Gastroesophageal sphincter (tissue), 4 donors: ENCODE measurements around the gene NLGN2. TPM values are rescaled to one million over a fixed set of nuclear protein-coding genes. Genes with fewer than 3 reads are reported as not detected.

Experiments
- ATAC-seq: fragments of 150-250 bp; one replicate; pipeline ENCODE4 v1.9.1; 2016; ENCODE audit warnings: mild to moderate bottlenecking, moderate library complexity
- H3K27ac ChIP-seq, 4 donors: fragments of 200-600 bp; sonication (generic) in 3 of 4; 1 replicate in 3 of 4; 2 replicates in 1 of 4; pipeline ENCODE4 v1.5.1; 2016 to 2019
- H3K27me3 ChIP-seq: fragments of 200-600 bp; sonication (generic); one replicate; pipeline ENCODE4 v1.5.1; 2019
- H3K36me3 ChIP-seq, 2 donors: fragments of 200-600 bp; sonication (generic); one replicate each; pipeline ENCODE4 v1.5.1; 2019; ENCODE audit warnings: control low read depth in 1 of 2
- H3K4me1 ChIP-seq, 3 donors: fragments of 200-600 bp; sonication (generic); 1 replicate in 2 of 3; 2 replicates in 1 of 3; pipeline ENCODE4 v1.5.1; 2016 to 2019; ENCODE audit warnings: control low read depth in 2 of 3
- H3K4me3 ChIP-seq, 2 donors: fragments of 200-600 bp; sonication (generic); one replicate each; pipeline ENCODE4 v1.5.1; 2019; ENCODE audit warnings: mild to moderate bottlenecking in 1 of 2, moderate library complexity in 1 of 2
- H3K9me3 ChIP-seq, 3 donors: fragments of 200-600 bp; sonication (generic); one replicate each; pipeline ENCODE4 v1.5.1; 2017 to 2019; ENCODE audit warnings: control low read depth in 2 of 3
- EP300 ChIP-seq: sonication (generic); formaldehyde crosslinking; IDR thresholded peaks from one replicate; pipeline ENCODE4 v1.6.1; 2017; ENCODE audit warnings: antibody characterized with exemption, mild to moderate bottlenecking
- POLR2A ChIP-seq, 2 donors: fragments of 450-650 bp; IDR thresholded peaks; one replicate each; pipeline ENCODE4 v1.6.1; 2017; ENCODE audit warnings: antibody characterized with exemption in 2 of 2, mild to moderate bottlenecking in 2 of 2, moderate library complexity in 1 of 2
- POLR2AphosphoS5 ChIP-seq: sonication (generic); formaldehyde crosslinking; IDR thresholded peaks from one replicate; pipeline ENCODE4 v1.6.1; 2017; ENCODE audit warnings: antibody characterized with exemption
- WGBS, 2 donors: methylation state at CpG; one replicate each; pipeline ENCODE4 v1.1.5; 2018; ENCODE audit warnings: low coverage in 1 of 2; 5-methylcytosine and 5-hydroxymethylcytosine counted together
- total RNA-seq, 4 donors: library from RNA; depleted of rRNA; stranded (reverse); fragments of >200 nt; gene quantifications; one replicate each; pipeline ENCODE4 v1.1.0, GENCODE V29; 2016
- TF ChIP-seq, protein P1 (sequence below), 4 experiments: fragments of 200-600 bp in 2 of 4; fragments of 450-650 bp in 2 of 4; sonication (generic) in 1 of 4; IDR thresholded peaks; one replicate each; pipeline ENCODE4 v1.5.1; 2017 to 2019; ENCODE audit warnings: antibody characterized with exemption in 4 of 4, mild to moderate bottlenecking in 2 of 4, moderate library complexity in 2 of 4

The NLGN2 gene
- total RNA-seq, 4 donors from 2014 or later = 9.9 to 28.4 (median 14.4) TPM

DNA sequence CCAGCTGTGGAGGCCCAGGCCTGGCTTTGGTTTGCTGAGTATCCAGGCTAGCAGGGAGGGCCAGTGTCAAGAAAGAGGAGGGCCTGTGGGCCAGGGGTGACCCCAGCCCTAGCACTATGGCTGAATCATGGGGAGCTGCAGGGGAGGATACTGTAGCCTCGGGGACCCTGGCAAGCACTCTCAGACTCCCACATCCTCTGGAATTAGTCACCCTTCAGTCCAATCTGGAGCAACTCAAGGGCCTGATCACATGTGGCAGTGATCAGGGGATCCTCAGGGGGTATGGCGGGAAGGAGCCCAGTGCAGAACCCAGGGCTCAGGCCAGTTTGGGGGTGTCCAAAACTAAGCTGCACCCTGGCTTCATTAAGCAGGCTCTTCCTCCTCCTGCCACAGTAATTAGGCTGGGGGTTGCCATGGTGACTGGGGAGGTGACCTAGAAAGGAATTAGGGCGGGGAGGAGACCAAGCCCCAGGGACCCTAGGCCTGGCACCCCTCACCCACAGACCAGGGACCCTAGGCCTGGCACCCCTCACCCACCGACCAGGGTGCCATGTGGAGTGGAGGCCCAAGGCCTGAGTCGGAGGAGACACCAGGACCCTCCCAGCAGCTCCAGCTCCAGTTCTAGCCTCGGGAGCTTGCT is 5.8 kb downstream of the NLGN2 start:
- ATAC-seq = no peak
- TF ChIP-seq EP300 (no peak), POLR2AphosphoS5 (no peak), POLR2A (IDR thresholded peaks at IDR 0.05) (no peak)
- TF ChIP-seq, protein P1, sequence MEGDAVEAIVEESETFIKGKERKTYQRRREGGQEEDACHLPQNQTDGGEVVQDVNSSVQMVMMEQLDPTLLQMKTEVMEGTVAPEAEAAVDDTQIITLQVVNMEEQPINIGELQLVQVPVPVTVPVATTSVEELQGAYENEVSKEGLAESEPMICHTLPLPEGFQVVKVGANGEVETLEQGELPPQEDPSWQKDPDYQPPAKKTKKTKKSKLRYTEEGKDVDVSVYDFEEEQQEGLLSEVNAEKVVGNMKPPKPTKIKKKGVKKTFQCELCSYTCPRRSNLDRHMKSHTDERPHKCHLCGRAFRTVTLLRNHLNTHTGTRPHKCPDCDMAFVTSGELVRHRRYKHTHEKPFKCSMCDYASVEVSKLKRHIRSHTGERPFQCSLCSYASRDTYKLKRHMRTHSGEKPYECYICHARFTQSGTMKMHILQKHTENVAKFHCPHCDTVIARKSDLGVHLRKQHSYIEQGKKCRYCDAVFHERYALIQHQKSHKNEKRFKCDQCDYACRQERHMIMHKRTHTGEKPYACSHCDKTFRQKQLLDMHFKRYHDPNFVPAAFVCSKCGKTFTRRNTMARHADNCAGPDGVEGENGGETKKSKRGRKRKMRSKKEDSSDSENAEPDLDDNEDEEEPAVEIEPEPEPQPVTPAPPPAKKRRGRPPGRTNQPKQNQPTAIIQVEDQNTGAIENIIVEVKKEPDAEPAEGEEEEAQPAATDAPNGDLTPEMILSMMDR (IDR thresholded peaks at IDR 0.05) = no peak
- Histone ChIP-seq H3K27ac (no peak overlapping the region), H3K4me3 (no peak overlapping the region), H3K27me3 (no peaks in the 10 kb centered on the region), H3K4me1 (no peaks in the 10 kb centered on the region), H3K36me3 (peaks cover 0 to 66% of the 10 kb centered on the region in 2 donors), H3K9me3 (no peaks in the 10 kb centered on the region)
- WGBS, 2 donors = 60% methylated on average over 1 of the region's 6 CpGs; no CpG with 5 or more reads in 1 of the 2 donors

- Histone ChIP-seq H3K4me1 (no peaks in the 10 kb centered on the region), H3K4me3 (no peak overlapping the region), H3K27ac (no peak overlapping the region), H3K9me3 (no peaks in the 10 kb centered on the region), H3K27me3 (peaks cover 4% of the 10 kb centered on the region), H3K36me3 (peaks cover 0 to 53% of the 10 kb centered on the region in 2 donors)
- no CpG with 5 or more reads among the region's 14 CpGs for WGBS, 2 donors
- no peak for ATAC-seq
- TF ChIP-seq POLR2AphosphoS5 (no peak), EP300 (no peak), POLR2A (IDR thresholded peaks at IDR 0.05) (no peak)
- TF ChIP-seq, protein P1 (IDR thresholded peaks at IDR 0.05) = no peak
Measured at GRCh38 chr17:7414837-7415236, 7.2 kb downstream of the NLGN2 start.

GRCh38 chr17:7415784-7416183 is 8.1 kb downstream of the NLGN2 start:
- TF ChIP-seq EP300 (no peak), POLR2A (IDR thresholded peaks at IDR 0.05) (no peak), POLR2AphosphoS5 (no peak)
- TF ChIP-seq, protein P1 (IDR thresholded peaks at IDR 0.05) = no peak
- H3K27ac ChIP-seq = no peak overlapping the region
- ATAC-seq = no peak
- peaks cover 0 to 43% of the 10 kb centered on the region in 2 donors for H3K36me3 ChIP-seq
- whole genome bisulfite sequencing, 2 donors = 73 to 92% methylated on average over 3 to 12 of the region's 23 CpGs
- no peak overlapping the region for H3K4me3 ChIP-seq
- H3K27me3 ChIP-seq = peaks cover 14% of the 10 kb centered on the region
- no peaks in the 10 kb centered on the region for H3K9me3 ChIP-seq
- H3K4me1 ChIP-seq = no peaks in the 10 kb centered on the region

- ATAC-seq = no peak
- Histone ChIP-seq H3K9me3 (no peaks in the 10 kb centered on the region), H3K4me3 (no peak overlapping the region), H3K36me3 (peaks cover 0 to 41% of the 10 kb centered on the region in 2 donors), H3K27me3 (peaks cover 16% of the 10 kb centered on the region), H3K27ac (no peak overlapping the region), H3K4me1 (no peaks in the 10 kb centered on the region)
- TF ChIP-seq EP300 = no peak
- TF ChIP-seq, protein P1 (IDR thresholded peaks at IDR 0.05) = no peak
- TF ChIP-seq POLR2A (IDR thresholded peaks at IDR 0.05) = no peak
- no peak for TF ChIP-seq POLR2AphosphoS5
- WGBS, 2 donors = 53 to 66% methylated on average over 4 to 6 of the region's 6 CpGs
Measured at GRCh38 chr17:7416323-7416722, 8.7 kb downstream of the NLGN2 start.

DNA sequence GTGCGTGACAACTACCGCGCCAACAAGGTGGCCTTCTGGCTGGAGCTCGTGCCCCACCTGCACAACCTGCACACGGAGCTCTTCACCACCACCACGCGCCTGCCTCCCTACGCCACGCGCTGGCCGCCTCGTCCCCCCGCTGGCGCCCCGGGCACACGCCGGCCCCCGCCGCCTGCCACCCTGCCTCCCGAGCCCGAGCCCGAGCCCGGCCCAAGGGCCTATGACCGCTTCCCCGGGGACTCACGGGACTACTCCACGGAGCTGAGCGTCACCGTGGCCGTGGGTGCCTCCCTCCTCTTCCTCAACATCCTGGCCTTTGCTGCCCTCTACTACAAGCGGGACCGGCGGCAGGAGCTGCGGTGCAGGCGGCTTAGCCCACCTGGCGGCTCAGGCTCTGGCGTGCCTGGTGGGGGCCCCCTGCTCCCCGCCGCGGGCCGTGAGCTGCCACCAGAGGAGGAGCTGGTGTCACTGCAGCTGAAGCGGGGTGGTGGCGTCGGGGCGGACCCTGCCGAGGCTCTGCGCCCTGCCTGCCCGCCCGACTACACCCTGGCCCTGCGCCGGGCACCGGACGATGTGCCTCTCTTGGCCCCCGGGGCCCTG is 9.5 kb downstream of the NLGN2 start:
- WGBS, 2 donors = 87% methylated on average over 7 of the region's 54 CpGs; no CpG with 5 or more reads in 1 of the 2 donors
- Histone ChIP-seq H3K27me3 (peaks cover 16% of the 10 kb centered on the region), H3K4me3 (no peak overlapping the region), H3K36me3 (peaks cover 0 to 41% of the 10 kb centered on the region in 2 donors), H3K9me3 (no peaks in the 10 kb centered on the region), H3K4me1 (no peaks in the 10 kb centered on the region), H3K27ac (no peak overlapping the region)
- TF ChIP-seq EP300 (no peak), POLR2A (IDR thresholded peaks at IDR 0.05) (no peak), POLR2AphosphoS5 (no peak)
- TF ChIP-seq, protein P1 (IDR thresholded peaks at IDR 0.05) = no peak
- ATAC-seq = no peak
